Lung (tissue), 12 donors: ENCODE data around the gene IRF2BP1. TPM values are rescaled to one million over a fixed set of nuclear protein-coding genes. Genes with fewer than 3 reads are reported as not detected.

ENCODE experiments used
- ATAC-seq: fragments of 200-7000 bp; cut with Tn5 transposase; one replicate; pipeline ENCODE4 v1.9.1; 2020; ENCODE audit warnings: moderate number of reproducible peaks; ENCODE audit not compliant: insufficient read depth, low FRiP score
- DNase-seq, 3 donors: peaks; one replicate each; pipeline ENCODE4 v3.0.0-alpha.2; 2013 to 2017
- H3K27ac ChIP-seq, 2 donors: one replicate each; pipeline ENCODE4 v1.5.1; 2013; ENCODE audit warnings: mild to moderate bottlenecking in 2 of 2, moderate library complexity in 2 of 2, control low read depth in 1 of 2, inconsistent platforms in 1 of 2, low read depth in 1 of 2, low read length in 1 of 2
- H3K27me3 ChIP-seq, 3 donors: one replicate each; pipeline ENCODE4 v1.5.1; 2013; ENCODE audit warnings: low read length in 2 of 3; ENCODE audit not compliant: control insufficient read depth in 3 of 3, insufficient read depth in 3 of 3
- H3K36me3 ChIP-seq, 4 donors: one replicate each; pipeline ENCODE4 v1.5.1; 2013; ENCODE audit warnings: low read length in 4 of 4, mild to moderate bottlenecking in 1 of 4, moderate library complexity in 1 of 4; ENCODE audit not compliant: control insufficient read depth in 4 of 4, insufficient read depth in 4 of 4
- H3K4me1 ChIP-seq, 5 donors: one replicate each; pipeline ENCODE4 v1.5.1; 2013; ENCODE audit warnings: low read length in 5 of 5, mild to moderate bottlenecking in 2 of 5, moderate library complexity in 1 of 5; ENCODE audit not compliant: control insufficient read depth in 5 of 5, insufficient read depth in 5 of 5
- H3K4me3 ChIP-seq: one replicate; pipeline ENCODE4 v1.5.1; 2013; ENCODE audit warnings: mild to moderate bottlenecking, control low read depth, moderate library complexity
- H3K9ac ChIP-seq, 2 donors: one replicate each; pipeline ENCODE4 v1.5.1; 2013; ENCODE audit warnings: low read length in 2 of 2, control low read depth in 1 of 2; ENCODE audit not compliant: insufficient read depth in 1 of 2
- H3K9me3 ChIP-seq, 4 donors: one replicate each; pipeline ENCODE4 v1.5.1; 2013; ENCODE audit warnings: low read length in 3 of 4, mild to moderate bottlenecking in 1 of 4, moderate library complexity in 1 of 4; ENCODE audit not compliant: control insufficient read depth in 4 of 4, insufficient read depth in 3 of 4
- WGBS, 2 donors: extraction: QIAGEN DNeasy Blood & Tissue Kit; methylation state at CpG; one replicate each; pipeline ENCODE4 v1.1.7; 2013; 5-methylcytosine and 5-hydroxymethylcytosine counted together
- polyA plus RNA-seq, 2 donors: library from polyadenylated mRNA; stranded (reverse); fragments of 200-250 nt; gene quantifications; one replicate each; pipeline ENCODE4 v1.2.1, GENCODE V29; 2013
- total RNA-seq, 2 donors: library from RNA; depleted of rRNA in 1 of 2; stranded (reverse); fragments of >200 nt in 1 of 2; gene quantifications; one replicate each; pipeline ENCODE4 v1.2.1, GENCODE V29; 2014 to 2021
- TF ChIP-seq, protein P1 (sequence below): IDR thresholded peaks from 2 replicates; pipeline ENCODE4 v1.5.1; 2012; ENCODE audit warnings: mild to moderate bottlenecking; ENCODE audit errors: control extremely low read depth, extremely low read depth
- donor health status: control.
- donor health status: control.
- donor health status: Bipolar disorder and iron deficiency.
- donor health status: healthy.
- donor health status: DM: yes; HTN: yes; CAD: no.

IRF2BP1 gene
- total and polyA plus RNA-seq, 4 donors: 10.9 to 24.3 (median 19.2) TPM

DNA sequence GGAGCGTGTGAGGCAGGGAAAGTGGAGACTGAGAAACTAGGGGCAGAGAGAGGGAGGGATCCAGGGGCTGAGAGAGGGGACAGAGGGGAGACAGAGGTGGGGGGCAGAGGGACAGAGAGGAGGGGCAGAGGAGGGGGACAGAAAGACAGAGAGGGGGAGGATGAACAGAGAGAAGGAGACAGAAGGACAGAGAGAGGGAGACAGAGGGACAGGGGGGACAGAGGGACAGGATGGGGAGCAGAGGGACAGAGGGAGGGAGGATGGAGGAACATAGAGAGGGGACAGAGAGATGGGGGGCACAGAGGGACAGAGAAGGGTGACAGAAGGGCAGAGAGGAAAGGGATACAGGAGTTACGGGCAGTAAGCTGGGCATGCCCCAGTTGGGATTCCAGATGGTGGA lies 43.3 kb upstream of the IRF2BP1 start:
- Histone ChIP-seq H3K9ac (no peak overlapping the region), H3K9me3 (no peaks in the 10 kb centered on the region), H3K4me1 (peaks cover 0 to 5% (median 0%) of the 10 kb centered on the region in 5 donors), H3K36me3 (no peaks in the 10 kb centered on the region), H3K27ac (no peak overlapping the region), H3K27me3 (peaks cover 0 to 2% (median 0%) of the 10 kb centered on the region in 3 donors), H3K4me3 (no peak overlapping the region)
- no peak for DNase-seq
- TF ChIP-seq, protein P1, sequence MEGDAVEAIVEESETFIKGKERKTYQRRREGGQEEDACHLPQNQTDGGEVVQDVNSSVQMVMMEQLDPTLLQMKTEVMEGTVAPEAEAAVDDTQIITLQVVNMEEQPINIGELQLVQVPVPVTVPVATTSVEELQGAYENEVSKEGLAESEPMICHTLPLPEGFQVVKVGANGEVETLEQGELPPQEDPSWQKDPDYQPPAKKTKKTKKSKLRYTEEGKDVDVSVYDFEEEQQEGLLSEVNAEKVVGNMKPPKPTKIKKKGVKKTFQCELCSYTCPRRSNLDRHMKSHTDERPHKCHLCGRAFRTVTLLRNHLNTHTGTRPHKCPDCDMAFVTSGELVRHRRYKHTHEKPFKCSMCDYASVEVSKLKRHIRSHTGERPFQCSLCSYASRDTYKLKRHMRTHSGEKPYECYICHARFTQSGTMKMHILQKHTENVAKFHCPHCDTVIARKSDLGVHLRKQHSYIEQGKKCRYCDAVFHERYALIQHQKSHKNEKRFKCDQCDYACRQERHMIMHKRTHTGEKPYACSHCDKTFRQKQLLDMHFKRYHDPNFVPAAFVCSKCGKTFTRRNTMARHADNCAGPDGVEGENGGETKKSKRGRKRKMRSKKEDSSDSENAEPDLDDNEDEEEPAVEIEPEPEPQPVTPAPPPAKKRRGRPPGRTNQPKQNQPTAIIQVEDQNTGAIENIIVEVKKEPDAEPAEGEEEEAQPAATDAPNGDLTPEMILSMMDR: no peak
- WGBS, 2 donors: 69 to 83% methylated on average over 2 of the region's 2 CpGs
- no peak for ATAC-seq

DNA sequence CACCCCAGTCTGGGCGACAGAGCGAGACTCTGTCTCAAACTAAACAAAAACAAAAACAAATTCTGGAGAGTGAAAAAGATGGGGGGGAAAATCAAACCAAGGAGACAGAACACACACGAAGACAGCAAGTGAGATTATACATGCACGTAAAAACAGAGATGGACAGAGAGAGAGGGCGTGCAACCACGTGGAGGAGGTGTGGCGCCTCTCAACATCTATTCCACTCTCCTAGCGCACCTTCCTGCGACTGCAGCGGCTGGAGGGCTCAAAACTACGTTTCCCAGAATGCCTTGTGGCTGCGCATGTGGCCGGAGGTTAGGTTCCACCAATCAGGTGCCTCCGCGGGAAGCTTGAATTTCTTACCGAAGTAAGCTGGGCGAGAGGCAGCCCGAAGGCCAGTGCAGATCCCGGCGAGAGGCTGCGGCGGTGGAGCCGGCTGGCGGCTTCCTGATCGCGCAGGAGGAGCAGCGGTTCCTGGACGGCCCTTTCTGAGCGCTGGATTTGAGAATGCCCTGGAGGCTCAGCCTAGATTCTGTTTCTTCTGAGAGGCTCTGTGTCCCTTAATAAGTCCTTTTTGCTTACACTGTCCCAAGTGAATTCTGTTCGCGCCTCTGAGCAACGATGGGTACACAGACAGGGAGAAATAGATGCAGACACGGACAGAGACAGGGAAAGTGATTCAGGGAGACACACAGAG lies 41.8 kb upstream of the IRF2BP1 start:
- H3K9ac ChIP-seq: peak overlapping the region in 1 of 2 donors; percentile 34
- peak; percentile 75 for ATAC-seq

DNA sequence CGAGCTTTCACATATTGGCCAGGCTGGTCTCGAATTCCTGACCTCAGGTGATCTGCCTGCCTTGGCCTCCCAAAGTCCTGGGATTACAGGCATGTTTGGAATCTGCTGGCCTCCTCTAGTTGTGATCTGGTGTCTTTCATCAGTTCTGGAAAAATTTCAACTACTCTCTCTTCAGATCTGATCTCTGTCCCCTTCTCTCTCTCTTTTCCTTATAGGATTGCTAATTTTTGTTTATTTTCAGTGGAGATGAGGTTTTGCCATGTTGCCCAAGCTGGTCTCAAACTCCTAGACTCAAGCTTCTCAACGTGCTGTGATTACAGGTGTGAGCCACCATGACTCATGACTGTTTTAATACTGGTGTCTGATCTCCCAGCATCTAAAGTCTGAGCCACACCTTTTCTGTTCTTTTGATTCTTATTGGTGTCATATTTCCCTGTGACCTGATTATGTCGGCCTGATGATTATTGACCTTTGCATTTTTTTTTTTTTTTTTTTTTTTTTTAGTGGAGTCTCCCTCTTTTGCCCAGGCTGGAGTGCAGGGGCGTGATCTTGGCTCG lies 39.0 kb upstream of the IRF2BP1 start:
- Histone ChIP-seq H3K4me3 (no peak overlapping the region), H3K4me1 (peaks cover 0 to 5% (median 0%) of the 10 kb centered on the region in 5 donors), H3K9ac (no peak overlapping the region), H3K9me3 (peaks cover 0 to 2% (median 0%) of the 10 kb centered on the region in 4 donors), H3K27me3 (peaks cover 0 to 4% (median 2%) of the 10 kb centered on the region in 3 donors), H3K36me3 (no peaks in the 10 kb centered on the region), H3K27ac (no peak overlapping the region)
- DNase-seq (no peak), ATAC-seq (no peak)
- TF ChIP-seq, protein P1: no peak
- 64 to 81% methylated on average over 6 of the region's 6 CpGs for WGBS, 2 donors

More for the DNA sequence above, 41.8 kb upstream of the IRF2BP1 start:
- TF ChIP-seq, protein P1: no peak
- WGBS, 2 donors: 9% methylated on average over 33 of the region's 33 CpGs
- Histone ChIP-seq H3K9me3 (no peaks in the 10 kb centered on the region), H3K4me3 (no peak overlapping the region), H3K27me3 (no peaks in the 10 kb centered on the region), H3K4me1 (peaks cover 0 to 5% (median 0%) of the 10 kb centered on the region in 5 donors), H3K27ac (no peak overlapping the region), H3K36me3 (no peaks in the 10 kb centered on the region)
- peak; percentile 89 to 95 (median 90) for DNase-seq
